Ishikawa (cell line): ENCODE measurements around the gene FALEC.

Experiments used
- CREB1 ChIP-seq: IDR thresholded peaks from 2 replicates; pipeline ENCODE4 v1.6.1; 2012; ENCODE audit warnings: low read depth
- EGR1 ChIP-seq: IDR thresholded peaks from 2 replicates; pipeline ENCODE4 v1.6.1; 2012
- EP300 ChIP-seq: IDR thresholded peaks from 2 replicates; pipeline ENCODE4 v1.6.1; 2012; ENCODE audit warnings: borderline replicate concordance
- MAX ChIP-seq: IDR thresholded peaks from 2 replicates; pipeline ENCODE4 v1.6.1; 2012
- NFIC ChIP-seq: IDR thresholded peaks from 2 replicates; pipeline ENCODE4 v1.6.1; 2012
- RAD21 ChIP-seq: IDR thresholded peaks from 2 replicates; pipeline ENCODE4 v1.6.1; 2012; ENCODE audit warnings: low read depth
- REST ChIP-seq: IDR thresholded peaks from 2 replicates; pipeline ENCODE4 v1.6.1; 2012; ENCODE audit warnings: low read depth, mild to moderate bottlenecking
- TAF1 ChIP-seq: IDR thresholded peaks from 2 replicates; pipeline ENCODE4 v1.6.1; 2012; ENCODE audit warnings: low read depth, mild to moderate bottlenecking
- YY1 ChIP-seq: IDR thresholded peaks from 2 replicates; pipeline ENCODE4 v1.6.1; 2012; ENCODE audit warnings: low read depth
- ZBTB7A ChIP-seq: IDR thresholded peaks from 2 replicates; pipeline ENCODE4 v1.6.1; 2012; ENCODE audit warnings: low read depth

GRCh38 chr1:150484861-150485260, 30.7 kb upstream of the FALEC start:
- TF ChIP-seq EP300 = no peak
- no peak for TF ChIP-seq MAX
- TF ChIP-seq RAD21 = peak; percentile 41
- TF ChIP-seq TAF1 = no peak
- no peak for TF ChIP-seq NFIC
- TF ChIP-seq YY1 = no peak
- no peak for TF ChIP-seq REST
- no peak for TF ChIP-seq ZBTB7A
- TF ChIP-seq CREB1 = no peak
- TF ChIP-seq EGR1 = no peak
